SK-N-SH (cell line): ENCODE results near the gene PMPCB. TPM values are rescaled to one million over a fixed set of nuclear protein-coding genes. Genes with fewer than 3 reads are reported as not detected.
"Not testable (repeated sequence)": the region's sequence is repeated elsewhere in the genome, so short reads cannot be mapped to it uniquely, and the experiment has no call there.

ENCODE experiments used
- CTCF ChIA-PET: fragments of 300-600, 350-600 bp; formaldehyde crosslinking; extraction: SDS; loops from one replicate; lab custom pipeline; 2021; lab: Yijun Ruan, JAX
- POLR2A ChIA-PET: fragments of 350-600 bp; sonication (Branson Sonifier 250); formaldehyde crosslinking; extraction: SDS; loops from one replicate; lab custom pipeline; 2020; ENCODE audit warnings: antibody characterized with exemption, inconsistent platforms; lab: Yijun Ruan, JAX
- DNase-seq: peaks from one replicate; pipeline ENCODE4 v3.0.0; 2012
- H2AFZ ChIP-seq: fragments of 200-600 bp; sonication (generic); 2 replicates; pipeline ENCODE4 v1.8.1; 2016; ENCODE audit warnings: antibody characterized with exemption, mild to moderate bottlenecking, low read depth
- H3F3A ChIP-seq: fragments of 200-600 bp; sonication (generic); replicated peaks from 2 replicates; pipeline ENCODE3; 2016; ENCODE audit warnings: antibody characterized with exemption, mild to moderate bottlenecking; ENCODE audit not compliant: insufficient read depth
- H3K27ac ChIP-seq, 2 experiments: fragments of 200-500 bp in 1 of 2; fragments of 200-600 bp in 1 of 2; sonication (Bioruptor generic) in 1 of 2; sonication (generic), shearing (Covaris generic) in 1 of 2; 2 replicates each; pipeline versions ENCODE4 v1.5.1 to v1.6.1; 2014 to 2016; ENCODE audit warnings: low read depth in 2 of 2, inconsistent platforms in 1 of 2, low read length in 1 of 2, mild to moderate bottlenecking in 1 of 2, mixed read lengths in 1 of 2
- H3K27me3 ChIP-seq: fragments of 200-600 bp; sonication (generic), shearing (Covaris generic); 2 replicates; pipeline ENCODE4 v1.6.1; 2016; ENCODE audit warnings: mixed run types; ENCODE audit not compliant: insufficient read depth
- H3K36me3 ChIP-seq, 2 experiments: fragments of 200-500 bp in 1 of 2; fragments of 200-600 bp in 1 of 2; sonication (Bioruptor generic) in 1 of 2; sonication (generic) in 1 of 2; replicated peaks in 1 of 2; 2 replicates each; pipeline versions ENCODE3 to v1.5.1; 2014 to 2016; ENCODE audit warnings: low read length in 1 of 2, mild to moderate bottlenecking in 1 of 2; ENCODE audit not compliant: insufficient read depth in 2 of 2, control insufficient read depth in 1 of 2
- H3K4me1 ChIP-seq, 2 experiments: fragments of 200-500 bp in 1 of 2; fragments of 200-600 bp in 1 of 2; sonication (Bioruptor generic) in 1 of 2; sonication (generic), shearing (Covaris generic) in 1 of 2; 2 replicates each; pipeline versions ENCODE4 v1.5.1 to v1.6.1; 2014 to 2016; ENCODE audit warnings: low read depth in 1 of 2, low read length in 1 of 2, mixed run types in 1 of 2; ENCODE audit not compliant: insufficient read depth in 2 of 2, control insufficient read depth in 1 of 2
- H3K4me2 ChIP-seq: fragments of 200-600 bp; sonication (generic), shearing (Covaris generic); 2 replicates; pipeline ENCODE4 v1.6.1; 2017; ENCODE audit warnings: mixed run types
- H3K4me3 ChIP-seq, 2 experiments: fragments of 200-500 bp in 1 of 2; fragments of 200-600 bp in 1 of 2; sonication (Bioruptor generic) in 1 of 2; sonication (generic), shearing (Covaris generic) in 1 of 2; 2 replicates each; pipeline versions ENCODE4 v1.5.1 to v1.8.1; 2014 to 2016; ENCODE audit warnings: low read depth in 2 of 2, inconsistent platforms in 1 of 2, low read length in 1 of 2, mild to moderate bottlenecking in 1 of 2, mixed read lengths in 1 of 2, moderate library complexity in 1 of 2
- H3K79me2 ChIP-seq: fragments of 200-600 bp; sonication (generic); 2 replicates; pipeline ENCODE4 v1.8.1; 2017; ENCODE audit warnings: mild to moderate bottlenecking; ENCODE audit not compliant: insufficient read depth
- H3K9ac ChIP-seq: fragments of 200-600 bp; sonication (generic); 2 replicates; pipeline ENCODE4 v1.6.1; 2017; ENCODE audit warnings: mixed run types
- H3K9me2 ChIP-seq: fragments of 200-600 bp; sonication (generic); 2 replicates; pipeline ENCODE4 v1.6.1; 2017; ENCODE audit warnings: mixed run types
- H3K9me3 ChIP-seq: fragments of 200-600 bp; sonication (generic); 2 replicates; pipeline ENCODE4 v1.6.1; 2017; ENCODE audit warnings: mixed run types, mild to moderate bottlenecking, moderate library complexity
- H4K20me1 ChIP-seq: fragments of 200-600 bp; sonication (generic); 2 replicates; pipeline ENCODE4 v1.6.1; 2017; ENCODE audit warnings: mild to moderate bottlenecking, mixed run types; ENCODE audit not compliant: insufficient read depth
- EP300 ChIP-seq, 2 experiments: IDR thresholded peaks; 2 replicates each; pipeline versions ENCODE4 v1.4.0 to v1.6.1; 2012; ENCODE audit warnings: borderline replicate concordance in 1 of 2, low read depth in 1 of 2, low read length in 1 of 2
- GATA2 ChIP-seq: sonication (generic); formaldehyde crosslinking; IDR thresholded peaks from 2 replicates; pipeline ENCODE4 v1.5.0; 2020; ENCODE audit warnings: mild to moderate bottlenecking, missing genetic modification reagents
- RCOR1 ChIP-seq: fragments of 150-350 bp; IDR thresholded peaks from 2 replicates; pipeline ENCODE4 v1.6.1; 2017; ENCODE audit warnings: antibody characterized with exemption, low read length
- WGBS: methylation state at CpG from one replicate; pipeline ENCODE4 v1.1.6; 2017; ENCODE audit warnings: low lambda C conversion rate; 5-methylcytosine and 5-hydroxymethylcytosine counted together
- polyA plus RNA-seq, 3 experiments: library from polyadenylated mRNA; depleted of rRNA; stranded (reverse); fragments of >200 nt; gene quantifications; 2 replicates each; pipeline ENCODE4 v1.2.3, GENCODE V29; 2012

The PMPCB gene
- polyA plus RNA-seq, 1 of the 3 experiments (the other 2 are of a cell fraction) = 116 TPM

- H3K9me2 ChIP-seq, H3K9me3 ChIP-seq, H2AFZ ChIP-seq, DNase-seq, H3K27me3 ChIP-seq, H3K4me3 ChIP-seq, H4K20me1 ChIP-seq, H3K36me3 ChIP-seq, H3F3A ChIP-seq, CTCF ChIA-PET, H3K79me2 ChIP-seq, H3K27ac ChIP-seq, H3K9ac ChIP-seq, H3K4me1 ChIP-seq, H3K4me2 ChIP-seq: not testable (repeated sequence)
- POLR2A ChIA-PET = interaction anchor here (0.6 kb wide), 1 partner anchor 942 kb away, joined by 3 read pairs; no protein-coding TSS in a partner anchor
- 29% methylated on average over 2 of the region's 2 CpGs for WGBS
- TF ChIP-seq RCOR1 = peak; percentile 84
- 0 out of 4 replicates have a peak, but pooled peaks of 1 of the 2 experiments have one; percentile 12 for TF ChIP-seq EP300 (IDR thresholded peaks at IDR 0.05; ENCODE audit: borderline replicate concordance in 1 of 2, low read depth in 1 of 2, low read length in 1 of 2)
- TF ChIP-seq GATA2 (CRISPR knock-in tag) = peak; percentile 45
These were observed 31.0 kb upstream of the PMPCB start for GRCh38 chr7:103266229-103266628.

- H3K4me3 ChIP-seq, DNase-seq, H3K9me3 ChIP-seq, H2AFZ ChIP-seq, H3K79me2 ChIP-seq, H3K27me3 ChIP-seq, CTCF ChIA-PET, H3K4me2 ChIP-seq, H3K27ac ChIP-seq, H3K4me1 ChIP-seq, H3K9ac ChIP-seq, H4K20me1 ChIP-seq, H3F3A ChIP-seq, H3K36me3 ChIP-seq, POLR2A ChIA-PET, H3K9me2 ChIP-seq: not testable (repeated sequence)
- WGBS = 96% methylated on average over 6 of the region's 6 CpGs
These were observed 23.9 kb upstream of the PMPCB start for GRCh38 chr7:103273374-103273773.

GRCh38 chr7:103274867-103275266 is 22.4 kb upstream of the PMPCB start:
- POLR2A ChIA-PET = not testable (repeated sequence)
- WGBS = 97% methylated on average over 24 of the region's 24 CpGs

GRCh38 chr7:103278195-103278594 is 19.0 kb upstream of the PMPCB start:
- H3K27me3 ChIP-seq, H3K79me2 ChIP-seq, POLR2A ChIA-PET, H3K36me3 ChIP-seq, H4K20me1 ChIP-seq, H3K4me1 ChIP-seq, H3K4me3 ChIP-seq, H3K9me3 ChIP-seq, DNase-seq, H3K9me2 ChIP-seq, H3F3A ChIP-seq, H2AFZ ChIP-seq, H3K4me2 ChIP-seq, H3K9ac ChIP-seq, H3K27ac ChIP-seq: not testable (repeated sequence)
- WGBS = 91% methylated on average over 2 of the region's 2 CpGs
- CTCF ChIA-PET = interaction anchor here (1.1 kb wide), 1 partner anchor 216 kb away, joined by 3 read pairs; no protein-coding TSS in a partner anchor

More at GRCh38 chr7:103274867-103275266, 22.4 kb upstream of the PMPCB start:
- H3K9ac ChIP-seq, H3K79me2 ChIP-seq, H3K36me3 ChIP-seq, H3K4me1 ChIP-seq, H4K20me1 ChIP-seq, H3K4me3 ChIP-seq, DNase-seq, H3F3A ChIP-seq, H3K27ac ChIP-seq, H3K9me2 ChIP-seq, H3K27me3 ChIP-seq, H2AFZ ChIP-seq, H3K4me2 ChIP-seq, CTCF ChIA-PET, H3K9me3 ChIP-seq: not testable (repeated sequence)
